ENCODE results near the gene CMTM1.

GRCh38 chr16:66525396-66526180, 40.7 kb upstream of the CMTM1 start:
- TF ChIP-seq, protein P1, sequence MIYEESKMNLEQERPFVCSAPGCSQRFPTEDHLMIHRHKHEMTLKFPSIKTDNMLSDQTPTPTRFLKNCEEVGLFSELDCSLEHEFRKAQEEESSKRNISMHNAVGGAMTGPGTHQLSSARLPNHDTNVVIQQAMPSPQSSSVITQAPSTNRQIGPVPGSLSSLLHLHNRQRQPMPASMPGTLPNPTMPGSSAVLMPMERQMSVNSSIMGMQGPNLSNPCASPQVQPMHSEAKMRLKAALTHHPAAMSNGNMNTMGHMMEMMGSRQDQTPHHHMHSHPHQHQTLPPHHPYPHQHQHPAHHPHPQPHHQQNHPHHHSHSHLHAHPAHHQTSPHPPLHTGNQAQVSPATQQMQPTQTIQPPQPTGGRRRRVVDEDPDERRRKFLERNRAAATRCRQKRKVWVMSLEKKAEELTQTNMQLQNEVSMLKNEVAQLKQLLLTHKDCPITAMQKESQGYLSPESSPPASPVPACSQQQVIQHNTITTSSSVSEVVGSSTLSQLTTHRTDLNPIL (CRISPR knock-in tag; IDR thresholded peaks at IDR 0.05; ENCODE audit: low read depth): no peak
- TF ChIP-seq SNAI2 (CRISPR knock-in tag; IDR thresholded peaks at IDR 0.05) (no peak), ESRRG (CRISPR knock-in tag; IDR thresholded peaks at IDR 0.05) (no peak), TCF4 (CRISPR knock-in tag; IDR thresholded peaks at IDR 0.05; ENCODE audit: borderline replicate concordance) (no peak), OSR1 (CRISPR knock-in tag; IDR thresholded peaks at IDR 0.05) (no peak), RARB (CRISPR knock-in tag; IDR thresholded peaks at IDR 0.05) (no peak), ARNTL (CRISPR knock-in tag; IDR thresholded peaks at IDR 0.05; ENCODE audit: borderline replicate concordance, low read depth) (no peak), CSRNP3 (CRISPR knock-in tag; IDR thresholded peaks at IDR 0.05) (no peak), TOX (CRISPR knock-in tag; IDR thresholded peaks at IDR 0.05; ENCODE audit: borderline replicate concordance) (no peak), GLIS3 (CRISPR knock-in tag; IDR thresholded peaks at IDR 0.05) (no peak), ZFP30 (CRISPR knock-in tag; IDR thresholded peaks at IDR 0.05) (no peak)
- TF ChIP-seq, protein P2, sequence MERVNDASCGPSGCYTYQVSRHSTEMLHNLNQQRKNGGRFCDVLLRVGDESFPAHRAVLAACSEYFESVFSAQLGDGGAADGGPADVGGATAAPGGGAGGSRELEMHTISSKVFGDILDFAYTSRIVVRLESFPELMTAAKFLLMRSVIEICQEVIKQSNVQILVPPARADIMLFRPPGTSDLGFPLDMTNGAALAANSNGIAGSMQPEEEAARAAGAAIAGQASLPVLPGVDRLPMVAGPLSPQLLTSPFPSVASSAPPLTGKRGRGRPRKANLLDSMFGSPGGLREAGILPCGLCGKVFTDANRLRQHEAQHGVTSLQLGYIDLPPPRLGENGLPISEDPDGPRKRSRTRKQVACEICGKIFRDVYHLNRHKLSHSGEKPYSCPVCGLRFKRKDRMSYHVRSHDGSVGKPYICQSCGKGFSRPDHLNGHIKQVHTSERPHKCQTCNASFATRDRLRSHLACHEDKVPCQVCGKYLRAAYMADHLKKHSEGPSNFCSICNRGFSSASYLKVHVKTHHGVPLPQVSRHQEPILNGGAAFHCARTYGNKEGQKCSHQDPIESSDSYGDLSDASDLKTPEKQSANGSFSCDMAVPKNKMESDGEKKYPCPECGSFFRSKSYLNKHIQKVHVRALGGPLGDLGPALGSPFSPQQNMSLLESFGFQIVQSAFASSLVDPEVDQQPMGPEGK (CRISPR knock-in tag; IDR thresholded peaks at IDR 0.05; ENCODE audit: borderline replicate concordance): no peak
- TF ChIP-seq, protein P3, sequence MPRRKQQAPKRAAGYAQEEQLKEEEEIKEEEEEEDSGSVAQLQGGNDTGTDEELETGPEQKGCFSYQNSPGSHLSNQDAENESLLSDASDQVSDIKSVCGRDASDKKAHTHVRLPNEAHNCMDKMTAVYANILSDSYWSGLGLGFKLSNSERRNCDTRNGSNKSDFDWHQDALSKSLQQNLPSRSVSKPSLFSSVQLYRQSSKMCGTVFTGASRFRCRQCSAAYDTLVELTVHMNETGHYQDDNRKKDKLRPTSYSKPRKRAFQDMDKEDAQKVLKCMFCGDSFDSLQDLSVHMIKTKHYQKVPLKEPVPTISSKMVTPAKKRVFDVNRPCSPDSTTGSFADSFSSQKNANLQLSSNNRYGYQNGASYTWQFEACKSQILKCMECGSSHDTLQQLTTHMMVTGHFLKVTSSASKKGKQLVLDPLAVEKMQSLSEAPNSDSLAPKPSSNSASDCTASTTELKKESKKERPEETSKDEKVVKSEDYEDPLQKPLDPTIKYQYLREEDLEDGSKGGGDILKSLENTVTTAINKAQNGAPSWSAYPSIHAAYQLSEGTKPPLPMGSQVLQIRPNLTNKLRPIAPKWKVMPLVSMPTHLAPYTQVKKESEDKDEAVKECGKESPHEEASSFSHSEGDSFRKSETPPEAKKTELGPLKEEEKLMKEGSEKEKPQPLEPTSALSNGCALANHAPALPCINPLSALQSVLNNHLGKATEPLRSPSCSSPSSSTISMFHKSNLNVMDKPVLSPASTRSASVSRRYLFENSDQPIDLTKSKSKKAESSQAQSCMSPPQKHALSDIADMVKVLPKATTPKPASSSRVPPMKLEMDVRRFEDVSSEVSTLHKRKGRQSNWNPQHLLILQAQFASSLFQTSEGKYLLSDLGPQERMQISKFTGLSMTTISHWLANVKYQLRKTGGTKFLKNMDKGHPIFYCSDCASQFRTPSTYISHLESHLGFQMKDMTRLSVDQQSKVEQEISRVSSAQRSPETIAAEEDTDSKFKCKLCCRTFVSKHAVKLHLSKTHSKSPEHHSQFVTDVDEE (CRISPR knock-in tag; IDR thresholded peaks at IDR 0.05): no peak
